ENCODE data around the gene SNRPA. TPM values are rescaled to one million over a fixed set of nuclear protein-coding genes. Genes with fewer than 3 reads are reported as not detected.

The SNRPA gene
- total and polyA plus RNA-seq, 2 of the 4 experiments (the other 2 are of a cell fraction): 30.3 to 81.3 TPM

GRCh38 chr19:40774916-40775631 is 24.1 kb downstream of the SNRPA start, which contains the start of gene MIA:
TSS of gene MIA (plus strand) at chr19:40775521. CDS start at chr19:40775543, 22 bp downstream.
- no peak within 1 kb of the TSS for H2AK5ac ChIP-seq (ENCODE audit: low read depth, low read length)
- H2AK9ac ChIP-seq (replicated peaks; ENCODE audit: low read depth, low read length, poor library complexity): peak within 1 kb of the TSS; percentile 60
- in situ Hi-C loops (cut with MboI; ENCODE audit: low sequenced_read_pairs) (no loop called here), intact Hi-C loops (cut with micrococcal nuclease) (no loop called here), dilution Hi-C loops (cut with HindIII; ENCODE audit: low sequenced_read_pairs, unreplicated experiment) (no loop called here)
- no peak within 1 kb of the TSS for H2BK5ac ChIP-seq (ENCODE audit: low read depth, low read length, poor library complexity, severe bottlenecking)
- CTCF ChIA-PET: no interaction called here
- no peak within 1 kb of the TSS for H3K18ac ChIP-seq (ENCODE audit: low read depth, low read length)
- POLR2A ChIA-PET (ENCODE audit: unreplicated experiment): no interaction called here
- no TSS peak for BruUV-seq (replicated peaks)
- no peak within 1 kb of the TSS for H3K56ac ChIP-seq (ENCODE audit: extremely low read depth, insufficient read depth, low read length)
- WGBS, 2 experiments (ENCODE audit: extremely low coverage in 2 of 2, insufficient read length in 1 of 2): no CpG with 5 or more reads among the region's 9 CpGs
- no peak for DNase-seq
- peaks cover 4 to 10% of the 10 kb centered on the region in 2 experiments; a peak in 3 of 4 replicates for H3K79me1 ChIP-seq (ENCODE audit: low read depth in 1 of 2, low read length in 2 of 2)
- H4K20me1 ChIP-seq (ENCODE audit: insufficient read depth, low read length): peaks cover 9% of the 10 kb centered on the region; the same call in 1 of the 2 replicates
- H3K27ac ChIP-seq (ENCODE audit: insufficient read depth, low read length): no peak within 1 kb of the TSS
- H3K4me1 ChIP-seq (ENCODE audit: control insufficient read depth, insufficient read depth, low read length): peaks cover 6% of the 10 kb centered on the region
- no peak within 1 kb of the TSS for H4K8ac ChIP-seq (ENCODE audit: low read depth in 2 of 2, low read length in 2 of 2)
- H2BK20ac ChIP-seq (ENCODE audit: low read depth, low read length): no peak within 1 kb of the TSS
- no peak within 1 kb of the TSS for H3K4me2 ChIP-seq (ENCODE audit: low read depth, low read length)
- ATAC-seq (ENCODE audit: low read depth): no peak
- no peak within 1 kb of the TSS for H3K14ac ChIP-seq (replicated peaks; ENCODE audit: low read depth, low read length)
- no peaks in the 10 kb centered on the region for H3K27me3 ChIP-seq (ENCODE audit: control insufficient read depth, insufficient read depth, low read length)
- TF ChIP-seq RAD21 (IDR thresholded peaks at IDR 0.05; ENCODE audit: low read length): no peak
- no peak for TF ChIP-seq SMC3 (IDR thresholded peaks at IDR 0.05; ENCODE audit: low read depth, low read length)
- no peak for TF ChIP-seq BHLHE40 (IDR thresholded peaks at IDR 0.05; ENCODE audit: low read depth, low read length)
- TF ChIP-seq ELK1 (IDR thresholded peaks at IDR 0.05; ENCODE audit: borderline replicate concordance, low read depth, low read length): no peak
- no peak for TF ChIP-seq NFE2L2 (IDR thresholded peaks at IDR 0.05; ENCODE audit: low read depth, low read length)
- no peak for TF ChIP-seq CEBPB (IDR thresholded peaks at IDR 0.05; ENCODE audit: low read depth, low read length)
- no peak for TF ChIP-seq CTCF (conservative IDR thresholded peaks at IDR 0.05; ENCODE audit: low read depth, low read length)
- TF ChIP-seq MAFK (IDR thresholded peaks at IDR 0.05; ENCODE audit: low read depth, low read length): no peak
- no peak for TF ChIP-seq MAZ (IDR thresholded peaks at IDR 0.05; ENCODE audit: borderline replicate concordance, low read depth, low read length)
- TF ChIP-seq RCOR1 (IDR thresholded peaks at IDR 0.05; ENCODE audit: insufficient replicate concordance, low read length): no peak
- TF ChIP-seq POLR2A (IDR thresholded peaks at IDR 0.05; ENCODE audit: low read depth, low read length): no peak
- no peak for TF ChIP-seq USF2 (IDR thresholded peaks at IDR 0.05; ENCODE audit: low read depth, low read length)
- TF ChIP-seq FOS (IDR thresholded peaks at IDR 0.05; ENCODE audit: low read depth, low read length): no peak
- no peak for TF ChIP-seq RFX5 (IDR thresholded peaks at IDR 0.05; ENCODE audit: low read depth, low read length)
- no peak for TF ChIP-seq MXI1 (IDR thresholded peaks at IDR 0.05; ENCODE audit: borderline replicate concordance, low read depth, low read length)
- H3K36me3 ChIP-seq (ENCODE audit: control insufficient read depth, insufficient read depth, low read length): no peaks in the 10 kb centered on the region
- H2BK120ac ChIP-seq (ENCODE audit: low read depth, low read length): no peak within 1 kb of the TSS
- no peak within 1 kb of the TSS for H4K91ac ChIP-seq (ENCODE audit: insufficient read depth, low read depth, low read length)
- no peak within 1 kb of the TSS for H3K9ac ChIP-seq (ENCODE audit: low read depth, low read length)
- H2AFZ ChIP-seq (replicated peaks; ENCODE audit: low read length, poor library complexity): no peak within 1 kb of the TSS
- H3K4ac ChIP-seq (ENCODE audit: low read depth, low read length): no peak within 1 kb of the TSS
- H3K9me3 ChIP-seq (ENCODE audit: control insufficient read depth, insufficient read depth, low read length): peaks cover 2% of the 10 kb centered on the region; the same call in 1 of the 2 replicates
- no peak within 1 kb of the TSS for H3K23ac ChIP-seq (ENCODE audit: low read depth, low read length)
- no peak within 1 kb of the TSS for H2BK15ac ChIP-seq (ENCODE audit: low read depth, low read length)
- no peak within 1 kb of the TSS for H4K5ac ChIP-seq (ENCODE audit: low read depth, low read length)
- no peak within 1 kb of the TSS for H3K4me3 ChIP-seq (ENCODE audit: insufficient read depth, low read depth, low read length)
- H3K9me1 ChIP-seq (ENCODE audit: insufficient read depth, low read length): peaks cover 6% of the 10 kb centered on the region; the same call in 1 of the 2 replicates
